HL-60 (cell line): Measurements from ENCODE around the gene HHAT.

Source experiments
- DNase-seq, 2 experiments: peaks; one replicate each; pipeline ENCODE4 v3.0.0-alpha.2; 2010 to 2020; ENCODE audit warnings: low read depth in 1 of 2, low spot score in 1 of 2
- H3K27ac ChIP-seq: fragments of 250-450 bp; sonication (Bioruptor Pico); replicated peaks from 2 replicates; pipeline ENCODE4 v1.5.1; 2020; ENCODE audit warnings: mild to moderate bottlenecking, moderate library complexity
- H3K27me3 ChIP-seq: fragments of 250-450 bp; sonication (Bioruptor Pico); 2 replicates; pipeline ENCODE4 v1.5.1; 2021; ENCODE audit warnings: mild to moderate bottlenecking, moderate library complexity; ENCODE audit not compliant: insufficient read depth, poor library complexity, severe bottlenecking
- H3K4me3 ChIP-seq: replicated peaks from 2 replicates; pipeline ENCODE4 v1.5.1; 2011; ENCODE audit warnings: mild to moderate bottlenecking, control low read depth, low read length; ENCODE audit not compliant: insufficient read depth
- GABPA ChIP-seq: IDR thresholded peaks from 2 replicates; pipeline ENCODE4 v1.6.1; 2012; ENCODE audit warnings: low read depth
- POLR2AphosphoS5 ChIP-seq: IDR thresholded peaks from 2 replicates; pipeline ENCODE4 v1.6.1; 2012; ENCODE audit warnings: low read depth
- SPI1 ChIP-seq: IDR thresholded peaks from 2 replicates; pipeline ENCODE4 v1.6.1; 2012; ENCODE audit warnings: low read depth, mild to moderate bottlenecking, borderline replicate concordance
- TF ChIP-seq, protein P1 (sequence below): IDR thresholded peaks from 2 replicates; pipeline ENCODE4 v1.6.1; 2012; ENCODE audit warnings: low read depth; ENCODE audit not compliant: insufficient replicate concordance
- TF ChIP-seq, protein P2 (sequence below): IDR thresholded peaks from one replicate; pipeline ENCODE4 v1.5.1; 2011; ENCODE audit warnings: low read length, control low read depth, inconsistent platforms; ENCODE audit not compliant: insufficient read depth

Gene HHAT

GRCh38 chr1:210505601-210506496, 177.1 kb downstream of the HHAT start:
- TF ChIP-seq, protein P1, sequence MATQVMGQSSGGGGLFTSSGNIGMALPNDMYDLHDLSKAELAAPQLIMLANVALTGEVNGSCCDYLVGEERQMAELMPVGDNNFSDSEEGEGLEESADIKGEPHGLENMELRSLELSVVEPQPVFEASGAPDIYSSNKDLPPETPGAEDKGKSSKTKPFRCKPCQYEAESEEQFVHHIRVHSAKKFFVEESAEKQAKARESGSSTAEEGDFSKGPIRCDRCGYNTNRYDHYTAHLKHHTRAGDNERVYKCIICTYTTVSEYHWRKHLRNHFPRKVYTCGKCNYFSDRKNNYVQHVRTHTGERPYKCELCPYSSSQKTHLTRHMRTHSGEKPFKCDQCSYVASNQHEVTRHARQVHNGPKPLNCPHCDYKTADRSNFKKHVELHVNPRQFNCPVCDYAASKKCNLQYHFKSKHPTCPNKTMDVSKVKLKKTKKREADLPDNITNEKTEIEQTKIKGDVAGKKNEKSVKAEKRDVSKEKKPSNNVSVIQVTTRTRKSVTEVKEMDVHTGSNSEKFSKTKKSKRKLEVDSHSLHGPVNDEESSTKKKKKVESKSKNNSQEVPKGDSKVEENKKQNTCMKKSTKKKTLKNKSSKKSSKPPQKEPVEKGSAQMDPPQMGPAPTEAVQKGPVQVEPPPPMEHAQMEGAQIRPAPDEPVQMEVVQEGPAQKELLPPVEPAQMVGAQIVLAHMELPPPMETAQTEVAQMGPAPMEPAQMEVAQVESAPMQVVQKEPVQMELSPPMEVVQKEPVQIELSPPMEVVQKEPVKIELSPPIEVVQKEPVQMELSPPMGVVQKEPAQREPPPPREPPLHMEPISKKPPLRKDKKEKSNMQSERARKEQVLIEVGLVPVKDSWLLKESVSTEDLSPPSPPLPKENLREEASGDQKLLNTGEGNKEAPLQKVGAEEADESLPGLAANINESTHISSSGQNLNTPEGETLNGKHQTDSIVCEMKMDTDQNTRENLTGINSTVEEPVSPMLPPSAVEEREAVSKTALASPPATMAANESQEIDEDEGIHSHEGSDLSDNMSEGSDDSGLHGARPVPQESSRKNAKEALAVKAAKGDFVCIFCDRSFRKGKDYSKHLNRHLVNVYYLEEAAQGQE, result no peak
- TF ChIP-seq POLR2AphosphoS5 (no peak), GABPA (no peak), SPI1 (no peak)
- TF ChIP-seq, protein P2, sequence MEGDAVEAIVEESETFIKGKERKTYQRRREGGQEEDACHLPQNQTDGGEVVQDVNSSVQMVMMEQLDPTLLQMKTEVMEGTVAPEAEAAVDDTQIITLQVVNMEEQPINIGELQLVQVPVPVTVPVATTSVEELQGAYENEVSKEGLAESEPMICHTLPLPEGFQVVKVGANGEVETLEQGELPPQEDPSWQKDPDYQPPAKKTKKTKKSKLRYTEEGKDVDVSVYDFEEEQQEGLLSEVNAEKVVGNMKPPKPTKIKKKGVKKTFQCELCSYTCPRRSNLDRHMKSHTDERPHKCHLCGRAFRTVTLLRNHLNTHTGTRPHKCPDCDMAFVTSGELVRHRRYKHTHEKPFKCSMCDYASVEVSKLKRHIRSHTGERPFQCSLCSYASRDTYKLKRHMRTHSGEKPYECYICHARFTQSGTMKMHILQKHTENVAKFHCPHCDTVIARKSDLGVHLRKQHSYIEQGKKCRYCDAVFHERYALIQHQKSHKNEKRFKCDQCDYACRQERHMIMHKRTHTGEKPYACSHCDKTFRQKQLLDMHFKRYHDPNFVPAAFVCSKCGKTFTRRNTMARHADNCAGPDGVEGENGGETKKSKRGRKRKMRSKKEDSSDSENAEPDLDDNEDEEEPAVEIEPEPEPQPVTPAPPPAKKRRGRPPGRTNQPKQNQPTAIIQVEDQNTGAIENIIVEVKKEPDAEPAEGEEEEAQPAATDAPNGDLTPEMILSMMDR, result no peak
- Histone ChIP-seq H3K4me3 (no peak overlapping the region), H3K27ac (no peak overlapping the region), H3K27me3 (no peaks in the 10 kb centered on the region)
- no peak for DNase-seq

GRCh38 chr1:210506689-210507088, 178.0 kb downstream of the HHAT start:
- TF ChIP-seq, protein P1, result no peak
- TF ChIP-seq GABPA, result no peak
- Histone ChIP-seq H3K4me3 (no peak overlapping the region), H3K27ac (no peak overlapping the region), H3K27me3 (no peaks in the 10 kb centered on the region)
- DNase-seq, result no peak

DNA sequence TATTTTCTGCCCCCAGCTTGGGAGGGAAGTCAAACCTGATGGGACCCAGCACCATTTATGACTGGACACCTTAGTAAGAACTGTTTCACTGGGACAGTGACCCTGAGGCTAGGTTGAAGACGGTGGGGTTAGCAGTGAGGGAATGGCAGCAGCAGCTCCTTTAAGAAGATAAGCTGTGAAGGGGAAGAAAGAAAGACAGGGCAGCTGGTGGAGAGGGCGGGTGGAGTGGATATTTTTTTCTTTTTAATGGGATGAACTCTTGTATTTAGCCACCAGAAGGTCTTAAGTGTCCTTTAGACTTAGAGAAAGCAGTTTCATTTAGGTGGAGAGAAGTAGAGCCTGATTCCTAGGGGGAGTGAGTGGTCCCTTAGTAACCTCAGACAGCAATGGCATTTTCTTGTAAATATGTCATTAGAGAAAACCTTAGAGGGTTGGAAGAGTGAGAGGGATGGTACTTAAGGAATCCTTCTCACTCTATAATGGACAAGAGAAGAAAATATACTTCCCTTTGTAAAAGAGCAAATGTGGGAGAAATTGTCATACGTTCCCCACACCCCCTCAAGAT, 187.5 kb downstream of the HHAT start:
- H3K27me3 ChIP-seq, result no peaks in the 10 kb centered on the region
- no peak for TF ChIP-seq POLR2AphosphoS5
- DNase-seq, result no peak
- no peak overlapping the region for H3K4me3 ChIP-seq
- no peak overlapping the region for H3K27ac ChIP-seq

DNA sequence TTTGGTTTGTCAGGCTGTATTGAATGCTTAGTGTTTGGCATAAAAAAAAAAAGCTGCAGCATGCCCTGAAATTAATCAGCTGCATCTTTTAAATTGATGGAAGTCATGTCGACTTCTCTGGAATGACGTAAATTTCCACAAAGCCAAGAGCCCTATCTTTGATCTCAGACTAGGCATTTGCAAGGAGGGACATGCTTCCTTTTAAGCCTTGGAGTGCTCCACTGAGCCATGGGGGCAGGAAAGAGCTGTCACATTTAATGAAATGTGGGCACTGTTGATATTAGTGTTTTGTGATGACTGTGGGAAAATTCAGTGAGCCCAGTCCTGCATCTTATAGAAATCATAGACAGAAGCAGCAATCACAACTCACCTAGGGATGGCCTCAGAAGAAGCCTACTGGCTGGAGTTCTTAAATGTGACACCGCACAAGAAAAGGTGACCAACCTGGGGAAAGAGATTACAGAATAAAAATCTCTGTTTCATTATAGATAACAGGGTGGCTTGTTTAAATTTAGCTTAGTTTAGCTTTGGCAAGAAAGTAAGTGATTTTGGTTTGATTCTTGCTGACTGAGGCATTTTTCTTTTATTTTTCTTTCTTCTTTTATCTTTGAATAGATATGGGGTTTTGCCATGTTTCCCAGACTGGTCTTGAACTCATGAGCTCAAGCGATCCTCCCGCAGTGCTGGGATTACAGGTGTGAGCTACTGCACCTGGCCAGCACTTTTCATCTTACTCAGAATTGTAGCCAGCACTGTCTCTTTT, 188.2 kb downstream of the HHAT start:
- no peak for TF ChIP-seq SPI1
- TF ChIP-seq, protein P1, result no peak
- TF ChIP-seq, protein P2, result no peak
- DNase-seq, result no peak
- H3K27ac ChIP-seq, result no peak overlapping the region

More for the DNA sequence above, 188.2 kb downstream of the HHAT start:
- H3K4me3 ChIP-seq, result no peak overlapping the region
- H3K27me3 ChIP-seq, result no peaks in the 10 kb centered on the region
